Measurements from ENCODE around the gene MCC.

The MCC gene

DNA sequence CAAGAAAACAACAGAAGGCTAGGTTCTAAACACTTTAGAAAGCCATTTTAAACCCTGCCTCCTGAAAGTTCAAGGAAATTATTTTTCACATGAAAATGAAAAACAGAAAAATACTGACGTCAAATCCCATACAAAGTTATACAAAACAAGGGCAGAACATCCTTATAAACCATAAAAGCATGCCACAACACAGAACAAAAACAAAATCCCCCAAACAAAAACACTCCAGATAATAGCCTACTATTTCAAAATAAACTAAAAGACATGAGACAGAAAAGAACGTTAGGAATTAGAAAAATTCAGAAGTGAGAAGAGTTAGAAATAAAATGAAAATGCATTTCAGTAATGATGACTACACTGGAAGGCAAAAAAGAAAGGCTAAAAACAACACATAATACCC is 338.0 kb downstream of the MCC start:
- no peak for DNase-seq (ENCODE audit: low read depth in 2 of 2)

DNA sequence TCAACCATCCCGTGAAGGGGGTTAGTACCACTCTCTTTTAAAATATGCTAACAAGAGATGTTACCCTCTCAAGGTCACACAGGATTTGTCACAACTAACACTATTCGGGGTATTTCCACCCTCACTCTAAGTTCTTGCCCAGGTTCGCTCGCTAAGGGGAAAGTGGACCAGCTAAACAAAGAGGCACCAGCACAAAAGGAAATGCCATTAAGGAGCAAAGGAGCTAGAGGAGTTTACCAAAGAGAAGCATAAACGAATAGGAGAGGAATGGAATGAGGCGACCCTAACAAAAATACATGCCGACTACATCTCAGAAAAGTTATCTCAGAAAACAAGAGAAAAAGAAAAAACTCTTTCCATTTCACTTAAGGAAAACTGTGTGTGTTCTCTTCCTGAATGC is 340.7 kb downstream of the MCC start:
- no peak for DNase-seq (ENCODE audit: low read depth in 2 of 2)

DNA sequence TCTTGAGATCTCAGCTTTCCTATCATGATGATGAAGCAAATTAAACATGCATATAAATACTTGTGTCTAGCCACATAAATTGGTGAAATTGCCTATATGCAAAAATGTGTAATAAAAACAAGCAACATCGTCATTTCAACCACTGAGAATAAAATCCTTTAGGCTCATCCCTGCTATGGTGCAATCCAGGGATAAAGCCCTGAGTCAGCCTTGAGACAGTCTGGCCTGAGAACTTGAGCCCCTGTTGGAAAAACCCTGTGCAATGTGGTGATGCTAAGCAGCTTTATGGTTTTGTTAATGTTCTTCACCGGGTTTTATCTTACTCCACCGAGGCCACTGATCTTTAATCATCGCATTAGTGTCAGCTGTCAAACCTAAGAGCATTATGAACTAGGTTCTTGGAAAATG is 341.1 kb downstream of the MCC start:
- no peak for DNase-seq (ENCODE audit: low read depth in 2 of 2)

DNA sequence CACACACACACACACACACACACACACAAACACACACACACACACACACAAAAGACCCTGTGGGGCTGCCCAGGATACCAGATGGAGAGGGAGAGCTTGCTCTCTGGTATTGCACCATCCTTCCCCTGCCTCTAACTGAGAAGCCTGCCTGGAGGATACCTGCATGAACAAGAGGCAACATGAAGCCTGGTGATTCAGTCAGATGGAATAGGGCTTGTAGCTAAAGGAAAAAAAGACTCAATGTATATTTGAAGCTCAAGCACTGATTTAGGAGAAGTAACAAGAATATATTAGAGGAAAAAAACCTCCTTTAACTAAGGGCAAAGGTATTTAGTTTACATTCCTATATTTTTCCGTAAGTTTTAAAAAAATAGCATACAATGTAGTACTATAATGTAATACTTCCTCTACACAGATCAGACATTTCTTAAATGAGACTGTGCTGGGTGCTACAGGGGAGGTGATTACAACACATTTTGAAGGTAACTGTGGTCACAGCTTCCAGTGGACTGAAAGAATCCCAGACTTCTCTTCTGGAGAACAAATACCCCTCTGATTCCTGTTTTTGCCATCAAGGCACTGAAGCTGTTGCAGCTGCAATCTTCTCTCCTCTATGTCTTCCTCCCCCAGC is 342.4 kb downstream of the MCC start:
- no peak for DNase-seq (ENCODE audit: low read depth in 2 of 2)

DNA sequence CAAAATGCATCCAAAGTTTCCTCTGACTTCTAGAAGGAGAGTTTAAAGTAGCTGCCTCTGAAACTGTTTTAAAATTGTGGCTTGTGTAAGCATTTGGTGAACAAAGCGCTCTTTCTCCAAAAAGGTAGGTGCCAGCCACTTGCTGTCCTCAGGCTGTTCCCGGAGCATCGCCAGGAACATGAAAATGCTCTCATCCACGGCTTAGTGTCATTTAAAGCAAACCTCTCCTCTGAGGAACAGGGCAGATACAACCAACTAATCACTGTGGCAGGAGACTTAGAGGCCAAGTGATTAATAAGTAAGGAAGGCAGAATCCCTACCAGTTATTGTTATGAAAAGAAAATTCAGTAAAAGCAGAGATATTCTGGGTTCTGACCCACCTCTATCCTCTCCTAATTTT is 346.1 kb downstream of the MCC start:
- no peak for DNase-seq (ENCODE audit: low read depth in 2 of 2)

DNA sequence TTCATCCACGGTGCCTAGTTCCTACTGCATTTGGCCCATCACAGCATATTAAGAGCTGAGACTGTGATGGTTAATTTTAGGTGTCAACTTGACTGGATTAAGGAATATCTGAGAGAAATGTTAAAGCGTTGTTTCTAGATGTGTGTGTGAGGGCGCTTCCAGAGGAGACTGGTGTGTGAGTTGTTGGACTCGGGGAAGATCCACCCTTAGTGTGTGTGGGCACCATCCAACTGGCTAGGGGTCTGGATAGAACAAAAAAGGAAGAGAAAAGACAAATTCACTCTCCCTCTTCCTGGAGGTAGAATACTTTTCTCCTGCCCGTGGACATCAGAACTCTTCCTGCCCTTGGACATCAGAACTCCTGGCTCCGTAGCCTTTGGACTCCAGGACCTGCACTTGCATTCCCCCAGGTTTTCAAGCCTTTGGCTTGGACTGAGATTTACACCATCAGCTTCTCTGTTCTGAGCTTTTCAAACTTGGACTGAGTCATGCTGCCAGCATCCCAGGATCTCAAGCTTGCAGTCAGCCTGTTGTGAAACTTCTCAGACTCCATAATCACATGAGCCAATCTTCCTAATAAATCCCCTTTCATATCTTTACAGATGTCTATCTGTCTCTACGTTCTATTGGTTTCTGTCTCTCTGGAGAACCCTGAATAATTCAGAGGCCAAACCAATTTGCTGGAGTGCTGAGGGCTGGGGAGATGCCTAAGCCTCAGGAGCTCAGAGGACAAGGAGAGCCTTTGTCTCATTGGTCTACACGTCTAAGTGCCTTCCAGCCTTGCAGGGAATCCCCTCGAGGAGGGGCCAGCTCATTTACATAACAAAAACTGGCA is 347.2 kb downstream of the MCC start:
- no peak for DNase-seq (ENCODE audit: low read depth in 2 of 2)

DNA sequence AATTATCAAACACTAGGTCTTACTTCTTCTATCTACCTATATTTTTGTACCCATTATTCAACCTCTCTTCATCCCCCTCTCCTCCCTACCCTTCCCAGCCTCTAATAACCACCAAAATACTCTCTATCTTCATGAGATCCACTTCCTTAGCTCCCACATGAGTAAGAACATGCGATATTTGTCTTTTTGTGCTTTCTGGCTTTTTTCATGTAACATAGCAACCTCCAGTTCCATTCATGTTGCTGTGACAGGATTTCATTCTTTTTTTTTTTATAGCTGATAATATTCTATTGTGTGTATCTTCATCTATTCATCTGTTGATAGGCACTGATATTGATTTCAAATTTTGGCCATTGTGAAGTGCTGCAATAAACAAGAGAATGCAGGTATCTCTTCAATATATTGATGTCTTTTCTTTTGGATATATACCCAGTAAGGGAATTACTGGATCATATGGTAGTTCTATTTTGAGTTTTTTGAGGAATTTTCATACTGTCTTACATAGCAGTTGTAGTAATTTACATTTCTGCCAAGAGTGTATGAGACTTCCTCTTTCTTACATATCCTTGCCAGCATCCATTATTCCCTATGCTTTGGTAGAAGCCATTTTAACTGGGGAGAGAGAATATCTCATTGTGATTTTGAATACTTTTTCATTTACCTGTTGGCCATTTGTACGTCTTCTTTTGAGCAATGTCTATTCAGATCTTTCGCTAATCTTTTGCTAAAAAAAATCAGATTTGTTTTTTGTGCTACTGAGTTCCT is 354.9 kb downstream of the MCC start:
- DNase-seq (ENCODE audit: low read depth in 2 of 2) = no peak

DNA sequence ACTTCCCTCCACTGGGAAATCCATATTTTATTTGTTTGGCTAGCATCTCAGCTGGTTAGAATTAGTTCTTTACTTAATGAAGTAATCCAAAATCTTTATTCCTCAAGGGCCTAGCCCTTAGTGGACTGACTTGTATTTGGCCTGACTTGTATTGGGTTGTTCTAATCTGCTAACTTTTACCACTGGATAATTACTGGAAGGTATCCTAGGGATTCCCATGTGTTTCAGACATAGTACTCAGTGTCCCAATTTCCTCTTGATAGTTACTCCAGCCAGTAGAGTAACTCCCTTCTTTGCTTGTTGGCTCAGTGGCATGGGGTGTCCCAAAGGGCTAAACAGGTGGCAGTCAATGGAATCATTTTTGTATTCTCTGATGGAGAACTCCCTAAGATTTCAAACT is 355.7 kb downstream of the MCC start:
- DNase-seq (ENCODE audit: low read depth in 2 of 2) = no peak

DNA sequence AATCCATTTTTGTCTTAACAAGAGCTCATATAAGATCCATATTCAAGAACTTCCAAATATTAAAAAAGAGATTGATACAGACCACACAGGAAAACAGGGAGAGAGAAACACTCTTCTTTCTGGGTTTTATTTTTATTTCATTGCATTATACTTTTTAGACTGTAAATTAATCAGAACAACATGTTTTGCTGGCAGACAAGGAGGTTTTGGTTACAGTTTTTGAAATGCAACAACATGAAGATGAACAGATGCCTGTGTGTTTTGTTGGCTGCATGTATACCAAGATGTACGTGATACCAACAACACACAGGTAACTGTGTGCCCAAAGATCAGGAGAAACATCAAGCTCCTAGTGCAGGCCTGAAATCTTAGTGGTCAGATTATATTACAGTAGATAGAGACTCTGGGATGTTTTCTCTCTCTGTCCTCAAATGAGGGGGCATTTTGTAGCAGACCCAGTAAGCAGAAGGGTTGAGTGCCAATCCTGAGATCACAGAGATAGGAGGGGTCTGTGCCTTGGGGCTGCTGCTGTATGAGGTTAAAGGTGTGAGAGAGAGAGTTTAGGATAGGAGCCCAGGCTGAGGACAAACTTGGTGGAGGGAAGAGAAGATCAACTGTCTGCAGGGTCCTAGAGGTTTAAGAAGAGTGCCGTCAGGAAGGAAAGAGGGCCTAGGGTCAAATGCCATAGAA is 359.5 kb downstream of the MCC start:
- DNase-seq (ENCODE audit: low read depth in 2 of 2) = no peak

DNA sequence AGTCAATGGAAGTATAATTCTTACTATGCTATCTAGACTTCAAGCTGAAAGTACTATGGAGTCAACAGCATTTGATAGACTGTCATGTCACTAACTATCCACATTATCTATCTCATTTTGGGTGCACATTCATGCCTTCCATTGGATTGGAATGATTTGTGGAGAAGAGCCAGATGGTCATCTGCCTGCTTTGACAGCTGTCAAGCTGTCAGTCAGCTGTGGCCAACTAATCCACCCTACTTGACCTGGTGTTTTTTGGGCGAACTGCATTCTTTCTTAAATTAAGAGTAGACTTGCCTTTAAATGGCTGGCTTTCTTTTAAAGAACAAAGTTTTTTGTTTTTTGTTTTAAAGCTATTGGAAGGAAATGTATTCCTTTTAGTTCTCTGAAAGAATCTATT is 360.2 kb downstream of the MCC start:
- no peak for DNase-seq (ENCODE audit: low read depth in 2 of 2)

DNA sequence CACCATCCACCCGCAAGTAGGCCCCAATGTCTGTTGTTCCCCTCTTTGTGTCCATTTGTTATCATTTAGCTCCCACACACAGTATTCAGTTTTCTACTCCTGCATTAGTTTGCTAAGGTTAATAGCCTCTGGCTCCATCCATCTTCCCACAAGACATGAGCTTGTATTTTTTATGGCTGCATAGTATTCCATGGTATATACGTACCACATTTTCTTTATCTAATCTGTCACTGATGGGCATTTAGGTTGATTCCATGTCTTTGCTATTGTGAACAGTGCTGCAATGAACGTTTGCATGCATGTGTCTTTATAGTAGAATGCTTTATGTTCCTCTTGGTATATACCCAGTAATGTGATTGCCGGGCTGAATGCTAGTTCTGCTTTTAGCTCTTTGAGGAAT is 361.2 kb downstream of the MCC start:
- no peak for DNase-seq (ENCODE audit: low read depth in 2 of 2)

DNA sequence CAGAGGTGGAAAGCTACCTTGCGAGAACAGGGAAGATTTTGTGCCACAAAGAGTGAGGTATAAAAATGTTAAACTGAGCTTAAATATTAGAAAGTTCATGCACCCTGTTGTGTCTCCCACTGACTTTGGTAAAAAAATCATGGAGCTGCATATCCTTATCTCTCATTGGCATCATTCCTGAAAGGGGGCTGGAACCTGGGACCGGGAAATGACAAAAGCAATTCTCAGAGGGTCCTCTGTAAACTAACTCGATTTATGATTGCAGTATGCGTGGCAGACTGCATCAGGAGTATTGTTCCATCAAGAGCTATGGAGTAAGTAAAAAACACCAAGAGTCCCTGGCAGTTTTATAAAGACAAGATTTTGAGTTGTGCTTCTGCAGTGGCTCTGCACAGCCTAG is 362.9 kb downstream of the MCC start:
- DNase-seq (ENCODE audit: low read depth in 2 of 2) = no peak

DNA sequence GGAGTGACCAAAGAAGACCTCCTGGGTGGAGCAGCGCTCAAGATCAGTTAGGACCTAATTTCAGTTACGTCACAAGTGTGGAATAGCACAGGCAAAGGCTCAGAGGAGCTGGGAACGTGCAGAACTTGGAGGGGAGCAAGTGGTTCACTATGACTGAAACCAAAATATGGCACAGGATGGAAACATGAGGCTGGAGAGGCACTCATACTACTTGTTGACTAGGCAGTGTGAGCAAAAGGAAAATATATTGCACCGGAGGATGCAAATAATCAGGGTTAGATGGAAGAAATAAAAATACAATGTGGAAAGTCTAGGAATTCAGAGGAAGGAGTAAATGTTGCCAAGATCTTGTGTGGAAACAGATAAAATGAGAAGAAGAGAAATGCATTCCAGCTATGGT is 363.3 kb downstream of the MCC start:
- DNase-seq (ENCODE audit: low read depth in 2 of 2) = no peak

DNA sequence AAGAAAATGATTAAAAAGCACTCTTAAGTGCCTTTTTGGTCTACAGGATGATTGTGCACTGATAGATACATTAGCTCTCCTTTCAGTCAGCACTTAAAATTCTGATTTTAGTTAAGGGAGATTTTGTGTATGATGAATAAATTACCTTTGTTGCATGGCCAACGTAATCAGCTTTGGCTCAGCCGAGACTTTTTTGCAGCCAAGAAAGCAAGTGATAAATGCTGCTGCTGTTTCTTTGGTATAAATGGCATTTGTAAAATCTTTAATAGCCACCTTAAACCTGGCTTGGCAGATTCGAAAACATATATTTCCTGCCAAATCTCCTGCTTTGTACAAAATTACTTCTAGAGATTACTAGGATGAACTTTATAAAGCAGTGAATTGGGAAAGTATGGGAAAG is 364.0 kb downstream of the MCC start:
- no peak for DNase-seq (ENCODE audit: low read depth in 2 of 2)

DNA sequence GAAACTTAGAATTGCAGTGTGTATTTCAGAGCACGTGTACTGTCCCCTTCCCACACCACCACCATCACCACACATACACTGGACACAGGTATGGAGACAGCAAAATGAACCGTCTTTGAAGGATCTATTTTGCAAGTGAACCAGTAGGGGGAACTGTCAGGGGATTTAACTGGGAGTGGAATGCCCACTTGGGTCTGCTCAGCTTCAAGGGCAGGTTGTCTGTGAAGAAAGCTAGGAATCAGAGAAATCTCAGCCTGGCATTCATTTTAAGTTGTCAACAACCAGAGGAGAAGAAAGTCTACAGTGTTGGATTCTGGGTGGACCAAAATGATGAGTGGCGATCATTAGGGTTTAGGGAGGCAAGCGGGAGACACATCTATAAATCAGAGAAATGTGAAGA is 364.6 kb downstream of the MCC start:
- DNase-seq (ENCODE audit: low read depth in 2 of 2) = no peak

DNA sequence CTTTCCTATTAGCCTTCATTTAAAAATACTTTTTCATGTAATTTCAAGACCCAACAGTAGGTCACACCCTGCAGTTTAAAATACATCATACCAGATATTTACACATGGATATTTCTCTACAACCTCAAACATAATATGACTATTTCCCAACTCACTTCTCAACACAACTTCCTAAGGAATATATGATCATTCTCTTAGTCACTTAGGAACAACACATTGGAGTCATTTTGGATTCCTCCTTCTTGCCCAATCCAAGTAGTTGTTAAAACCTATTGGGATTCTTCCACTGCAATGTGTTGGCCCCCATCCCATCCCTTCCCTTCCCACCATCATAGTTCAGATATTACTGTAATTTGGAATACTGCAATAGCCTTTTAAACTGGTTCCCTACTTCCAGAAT is 366.2 kb downstream of the MCC start:
- no peak for DNase-seq (ENCODE audit: low read depth in 2 of 2)

DNA sequence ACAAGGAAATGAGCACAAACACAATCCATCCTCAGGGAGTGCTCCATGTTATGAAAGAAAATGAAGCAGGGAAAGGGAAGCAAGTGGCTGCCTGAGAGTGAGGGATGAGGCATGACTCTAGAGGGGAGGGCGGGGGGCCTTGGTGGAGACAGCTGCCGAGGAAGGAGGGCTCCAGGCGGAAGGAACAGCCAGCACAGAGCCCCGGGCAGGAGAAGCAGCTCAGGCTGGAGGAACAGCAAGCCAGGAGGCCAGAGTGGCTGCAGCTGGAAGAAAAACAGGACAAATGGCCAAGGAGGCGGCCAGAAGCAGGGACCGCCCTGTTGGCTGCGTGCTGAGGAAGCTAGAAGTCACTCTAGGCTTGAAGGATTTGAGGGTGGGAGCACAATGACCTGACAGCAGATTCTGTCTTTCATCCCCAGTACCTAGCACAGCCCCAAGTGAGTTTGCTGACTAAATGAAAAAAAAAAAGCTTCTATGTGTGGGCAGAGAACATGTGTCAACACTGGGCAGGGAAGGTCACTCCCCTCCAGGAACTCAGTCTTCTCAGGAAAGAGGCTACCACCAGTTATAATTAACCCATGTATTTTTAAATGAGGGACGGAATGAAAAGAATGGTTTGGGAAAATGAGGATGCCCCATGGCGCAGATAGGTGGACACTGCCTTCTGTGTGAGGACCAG is 368.9 kb downstream of the MCC start:
- no peak for DNase-seq (ENCODE audit: low read depth in 2 of 2)

DNA sequence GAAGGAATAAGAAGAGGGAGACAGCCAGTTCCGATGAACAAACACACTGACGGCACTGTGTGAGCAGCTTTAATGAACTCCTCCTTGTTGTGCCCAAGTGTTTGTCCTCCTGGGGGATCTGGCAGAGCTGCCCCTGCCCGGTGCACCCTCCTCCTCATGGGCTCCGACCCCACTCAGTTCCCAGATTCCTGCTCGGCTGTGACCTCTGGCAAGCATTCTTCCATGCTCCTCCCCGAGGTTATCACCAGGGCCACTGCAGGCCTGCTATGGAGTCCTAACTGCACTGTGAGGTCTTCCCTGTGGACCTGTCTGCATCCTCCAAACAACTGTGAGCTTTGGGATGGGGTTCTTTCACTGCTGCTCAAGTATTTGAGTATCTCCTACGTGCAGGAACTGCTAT is 369.5 kb downstream of the MCC start:
- DNase-seq (ENCODE audit: low read depth in 2 of 2) = no peak

DNA sequence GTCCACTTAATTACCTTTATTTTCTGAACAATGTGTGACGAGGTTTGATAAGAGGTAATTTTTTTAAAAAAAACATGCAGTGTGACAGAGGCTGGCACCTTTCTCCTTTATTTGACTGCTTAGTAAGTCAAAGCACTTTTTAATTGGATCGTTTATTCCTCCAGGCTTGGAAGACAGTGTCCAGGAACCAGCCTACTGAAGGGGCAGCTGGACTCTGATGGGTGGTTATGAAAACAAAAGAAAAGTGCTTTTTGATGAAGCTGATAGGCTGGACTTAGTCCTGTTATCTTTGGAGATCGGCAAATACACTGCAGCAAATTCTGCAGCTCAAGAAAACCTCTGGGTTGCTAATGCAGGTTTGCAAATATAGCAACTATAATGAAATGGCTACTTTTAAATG is 370.0 kb downstream of the MCC start:
- no peak for DNase-seq (ENCODE audit: low read depth in 2 of 2)

DNA sequence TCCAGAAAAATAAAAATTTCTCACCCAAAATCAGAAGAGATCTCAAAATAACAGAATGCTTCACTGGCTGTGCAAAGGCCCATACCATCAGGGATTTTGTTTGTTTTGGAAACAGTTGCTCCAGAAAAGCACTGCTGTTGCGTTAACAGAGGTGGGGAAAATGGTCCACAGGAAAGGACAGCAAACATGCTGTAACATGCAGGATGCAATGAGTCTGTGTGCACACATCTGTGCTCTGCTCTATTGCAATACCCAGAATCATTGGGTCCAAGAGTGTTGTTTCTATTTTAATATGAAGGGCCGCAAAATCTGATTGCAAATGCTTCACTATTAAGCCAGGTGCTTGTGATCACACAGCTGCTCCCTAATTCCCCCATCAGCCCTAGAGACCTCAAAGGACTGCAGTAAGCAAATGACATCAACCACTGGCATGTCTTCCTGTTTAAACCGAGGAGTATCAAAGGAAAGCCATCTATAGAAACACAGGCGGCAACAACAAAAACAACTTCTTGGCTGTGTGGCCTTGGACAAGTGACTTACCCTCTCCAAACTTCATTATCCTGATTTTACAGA is 370.6 kb downstream of the MCC start:
- no peak for DNase-seq (ENCODE audit: low read depth in 2 of 2)

DNA sequence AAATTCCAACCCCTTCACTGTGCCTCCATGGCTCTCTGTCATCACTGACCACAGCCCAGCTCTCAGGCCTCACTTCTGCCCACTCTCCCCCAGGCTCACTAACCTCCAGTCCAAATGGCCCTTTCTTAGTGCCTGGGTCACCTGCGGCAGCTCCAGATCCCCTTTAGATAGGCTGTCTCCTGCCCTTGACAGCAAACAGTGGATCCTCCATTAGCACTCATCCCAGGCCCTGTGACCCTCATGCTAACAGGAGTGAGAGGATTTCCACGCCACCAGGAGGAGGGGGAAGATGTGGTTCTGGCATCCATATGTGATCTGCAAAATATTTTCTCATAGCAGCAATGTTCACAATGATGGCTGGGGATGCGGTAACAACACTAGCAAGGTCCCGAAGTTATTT is 372.3 kb downstream of the MCC start:
- DNase-seq (ENCODE audit: low read depth in 2 of 2) = no peak
